GM21381 (cell line): ENCODE data around the gene ASIC2.

Experiments
- ATAC-seq: cut with Tn5 transposase; IDR thresholded peaks from one replicate; pipeline ENCODE4 v1.9.1; 2021; ENCODE audit warnings: mild to moderate bottlenecking, moderate library complexity; ENCODE audit not compliant: unreplicated experiment

Gene ASIC2

GRCh38 chr17:33121272-33121671 is 171.8 kb downstream of the ASIC2 start:
- ATAC-seq, result no peak

DNA sequence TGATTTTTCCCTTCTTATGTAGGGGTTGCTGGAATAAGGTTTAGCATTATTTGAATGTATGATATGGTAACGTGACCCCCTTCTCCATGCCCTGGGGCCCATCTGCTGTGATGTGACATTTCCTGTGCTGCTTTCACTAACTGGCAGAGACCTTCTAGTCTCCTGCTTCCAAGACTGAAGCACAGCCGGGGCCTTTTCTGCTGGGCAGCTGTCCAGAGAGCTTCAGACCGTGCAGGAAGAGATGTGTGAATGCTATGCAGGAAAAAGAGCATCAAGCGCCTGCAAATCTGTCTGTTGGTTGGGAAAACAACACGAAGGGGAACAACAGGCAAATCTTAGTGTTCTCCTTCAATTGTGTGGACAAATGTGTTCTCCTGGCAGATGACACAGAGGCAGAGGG is 173.0 kb downstream of the ASIC2 start:
- no peak for ATAC-seq

- ATAC-seq, result no peak
Observed at GRCh38 chr17:33118391-33119075, 174.6 kb downstream of the ASIC2 start.

DNA sequence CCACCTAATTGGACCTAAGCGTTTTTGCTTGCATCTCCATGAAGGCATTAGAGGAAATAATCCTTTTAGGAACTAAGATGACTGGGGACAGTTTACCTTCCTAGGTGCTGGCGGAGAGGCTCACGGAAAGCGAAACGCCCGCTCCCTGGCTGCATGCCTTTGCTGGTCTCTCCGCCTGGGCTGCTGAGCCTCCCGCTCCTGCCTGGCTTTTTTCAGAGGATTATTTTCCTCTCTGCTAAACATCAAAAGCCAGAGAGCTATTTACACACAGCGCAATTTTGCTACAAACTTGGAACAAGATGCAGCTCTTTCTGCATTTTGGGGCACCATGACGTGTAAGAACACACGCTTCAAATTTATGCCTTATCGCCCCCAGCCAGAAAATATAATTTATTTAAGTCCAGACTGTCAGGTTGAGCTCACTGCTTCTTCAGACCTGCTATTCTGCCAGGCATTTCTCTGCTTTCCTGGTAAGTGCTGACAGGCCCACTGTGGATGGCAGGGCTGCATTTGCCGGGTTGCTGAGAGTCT is 177.0 kb downstream of the ASIC2 start:
- no peak for ATAC-seq

- no peak for ATAC-seq
Observed at GRCh38 chr17:33115366-33115765, 177.7 kb downstream of the ASIC2 start.

GRCh38 chr17:33113991-33114370 is 179.1 kb downstream of the ASIC2 start:
- no peak for ATAC-seq

- ATAC-seq, result no peak
Observed at GRCh38 chr17:33113276-33113990, 179.7 kb downstream of the ASIC2 start.

- no peak for ATAC-seq
Observed at GRCh38 chr17:33112763-33113162, 180.3 kb downstream of the ASIC2 start.

DNA sequence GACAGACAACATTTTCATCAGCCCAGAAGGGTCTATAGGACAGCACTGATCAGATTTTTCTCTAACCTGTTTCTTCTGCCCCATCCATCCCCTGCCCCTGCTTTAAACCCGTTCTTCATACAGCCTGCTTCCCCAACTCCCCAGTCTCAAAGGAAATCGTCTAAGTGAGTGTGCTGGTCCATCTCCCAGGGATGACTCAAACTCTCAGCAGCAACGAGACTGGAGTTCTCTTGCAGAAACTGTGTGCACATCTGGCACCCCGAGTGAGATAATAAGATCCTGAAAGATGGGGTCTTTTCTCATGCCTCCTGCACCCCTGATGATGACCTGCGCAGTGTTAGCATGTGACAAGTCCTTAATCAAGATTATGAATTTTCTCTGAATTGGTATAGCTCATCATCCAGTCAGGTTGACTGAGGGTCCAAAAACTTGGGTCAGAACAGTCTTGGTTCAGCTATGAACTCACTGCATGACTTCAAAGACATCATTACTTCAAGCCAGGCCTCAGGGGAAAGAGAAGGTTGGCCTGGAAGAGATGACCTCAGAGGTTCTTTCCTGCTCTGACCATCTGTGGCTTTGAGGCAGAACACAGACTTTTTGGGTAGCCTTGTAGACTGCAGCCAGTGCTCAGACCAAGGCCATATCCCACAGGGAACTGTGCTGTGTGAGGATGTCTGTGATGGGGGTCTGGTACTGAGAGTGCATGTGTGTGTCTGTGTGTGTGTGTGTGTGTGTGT is 183.6 kb downstream of the ASIC2 start:
- no peak for ATAC-seq

DNA sequence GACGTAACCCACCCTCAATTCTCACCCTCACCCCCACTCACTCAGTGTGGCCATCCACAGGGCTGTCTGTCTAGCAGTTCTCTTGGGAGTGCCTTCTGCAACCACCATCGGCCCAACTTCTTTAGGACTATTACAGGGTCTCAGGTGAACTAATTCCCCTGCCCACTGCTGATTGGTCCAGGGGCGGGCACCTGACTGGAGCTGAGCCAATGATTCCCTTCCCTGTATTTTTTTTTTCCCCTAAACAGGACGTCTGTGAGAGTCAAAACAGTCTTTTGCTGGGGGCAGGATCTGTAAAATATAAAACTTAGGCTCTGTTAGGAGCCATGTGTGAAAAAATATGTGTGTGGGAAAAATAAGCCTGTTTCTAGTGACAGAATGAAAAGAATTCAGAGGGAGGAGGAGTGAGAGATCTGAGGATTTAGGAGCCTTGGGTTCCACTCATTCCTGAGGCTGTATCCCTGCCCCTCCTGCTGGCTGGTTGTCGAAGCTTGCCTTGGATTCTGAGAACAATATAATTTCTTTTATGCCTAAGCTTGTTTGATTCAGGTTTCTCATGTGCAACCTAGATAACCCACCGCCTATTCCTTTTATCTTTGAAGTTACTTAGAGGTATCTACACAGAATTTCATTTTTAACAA is 186.4 kb downstream of the ASIC2 start:
- no peak for ATAC-seq

GRCh38 chr17:33105911-33106310 is 187.2 kb downstream of the ASIC2 start:
- ATAC-seq, result no peak

- ATAC-seq, result no peak
Observed at GRCh38 chr17:33099906-33100305, 193.2 kb downstream of the ASIC2 start.

GRCh38 chr17:33099252-33099651 is 193.8 kb downstream of the ASIC2 start:
- ATAC-seq, result no peak

- no peak for ATAC-seq
Observed at GRCh38 chr17:33097411-33097810, 195.7 kb downstream of the ASIC2 start.

- no peak for ATAC-seq
Observed at GRCh38 chr17:33096161-33096560, 196.9 kb downstream of the ASIC2 start.

- ATAC-seq, result no peak
Observed at GRCh38 chr17:33091271-33091670, 201.8 kb downstream of the ASIC2 start.

GRCh38 chr17:33090806-33091205 is 202.3 kb downstream of the ASIC2 start:
- no peak for ATAC-seq

GRCh38 chr17:33086878-33087277 is 206.2 kb downstream of the ASIC2 start:
- no peak for ATAC-seq

DNA sequence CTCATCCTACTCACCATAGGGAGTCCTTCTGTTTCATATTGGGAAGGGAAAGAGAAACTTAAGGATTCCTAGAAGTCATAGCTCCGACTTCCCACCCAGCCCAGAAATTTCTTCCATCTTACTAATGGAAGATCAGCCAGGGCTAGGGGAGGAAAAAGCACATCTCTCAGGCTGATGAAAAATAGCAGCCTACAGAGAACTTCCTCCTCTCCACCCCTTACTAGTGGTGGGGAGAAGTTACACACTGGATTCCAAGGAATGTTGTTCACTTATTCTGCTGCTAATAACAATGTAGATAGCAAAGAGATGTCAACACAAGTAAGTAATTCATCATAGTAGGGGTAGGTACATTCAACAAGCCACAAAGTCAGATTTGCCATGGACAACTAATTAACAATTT is 207.1 kb downstream of the ASIC2 start:
- no peak for ATAC-seq

GRCh38 chr17:33085256-33085655 is 207.8 kb downstream of the ASIC2 start:
- no peak for ATAC-seq

DNA sequence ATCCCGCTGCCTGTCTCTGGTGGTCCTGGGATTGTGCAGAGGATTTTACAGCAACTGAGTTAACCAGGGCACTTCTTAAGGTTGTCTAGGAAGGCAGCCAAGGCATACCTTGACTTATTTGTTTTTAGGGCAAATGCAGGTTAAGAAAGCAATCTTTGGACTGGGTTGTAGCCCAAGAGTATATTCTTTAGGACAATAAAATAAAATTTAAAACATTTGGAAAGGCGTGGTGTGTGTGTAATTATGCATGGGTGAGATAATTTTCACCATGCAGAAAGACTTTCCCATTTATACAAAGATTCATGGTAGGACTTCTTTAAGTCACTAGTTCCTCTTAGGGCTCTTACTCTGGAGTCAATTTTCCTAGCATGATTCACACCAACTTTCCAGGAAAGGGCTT is 208.3 kb downstream of the ASIC2 start:
- no peak for ATAC-seq
